Renal cortex interstitium (tissue), 11 donors: ENCODE results near the gene ATP9B. TPM values are rescaled to one million over a fixed set of nuclear protein-coding genes. Genes with fewer than 3 reads are reported as not detected.

ENCODE experiments used
- DNase-seq, 11 donors: peaks; one replicate each; pipeline ENCODE4 v3.0.0-alpha.2; 2013; ENCODE audit warnings: low read depth in 9 of 11, low spot score in 4 of 11; ENCODE audit errors: extremely low read depth in 1 of 11
- polyA plus RNA-seq, 3 donors: library from polyadenylated mRNA; unstranded; fragments of 120-200 nt; gene quantifications; one replicate each; pipeline ENCODE4 v1.2.1, GENCODE V29; 2013; ENCODE audit not compliant: insufficient read length in 3 of 3

ATP9B gene
- polyA plus RNA-seq, 3 donors, result 31.4 to 41.0 (median 38.5) TPM

DNA sequence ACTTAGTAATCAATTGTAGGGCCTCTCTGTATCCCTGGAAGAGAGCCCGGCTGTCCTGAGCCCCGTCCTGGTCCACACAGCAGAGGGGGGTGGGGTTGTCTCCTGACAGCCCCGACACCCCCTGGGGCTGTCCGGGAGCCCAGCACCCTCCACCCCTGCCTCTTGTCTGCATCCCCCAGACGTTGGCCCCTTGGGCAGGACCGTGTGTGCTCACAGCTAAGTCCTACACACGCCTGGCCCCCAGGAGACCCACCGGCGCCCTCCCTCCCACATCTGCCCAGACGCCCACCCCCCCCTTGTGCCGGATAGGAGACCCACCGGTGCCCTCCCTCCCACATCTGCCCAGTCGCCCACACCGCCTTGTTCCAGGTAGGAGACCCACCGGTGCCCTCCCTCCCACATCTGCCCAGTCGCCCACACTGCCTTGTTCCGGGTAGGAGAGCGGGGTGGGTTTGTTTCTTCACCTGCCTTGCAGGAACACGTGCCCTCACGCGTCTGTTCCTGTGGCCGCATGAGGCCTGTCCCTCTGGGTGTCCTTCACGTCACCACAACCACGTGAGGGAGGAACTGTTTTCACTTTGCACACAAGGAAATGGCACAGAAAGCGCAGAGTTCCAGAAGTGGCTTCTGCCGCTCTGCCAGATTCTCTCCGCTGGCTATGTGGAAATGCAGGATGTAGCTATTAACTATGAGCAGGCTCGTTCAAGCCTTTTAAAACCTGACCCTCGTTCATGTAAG is 265.5 kb downstream of the ATP9B start:
- no peak for DNase-seq

DNA sequence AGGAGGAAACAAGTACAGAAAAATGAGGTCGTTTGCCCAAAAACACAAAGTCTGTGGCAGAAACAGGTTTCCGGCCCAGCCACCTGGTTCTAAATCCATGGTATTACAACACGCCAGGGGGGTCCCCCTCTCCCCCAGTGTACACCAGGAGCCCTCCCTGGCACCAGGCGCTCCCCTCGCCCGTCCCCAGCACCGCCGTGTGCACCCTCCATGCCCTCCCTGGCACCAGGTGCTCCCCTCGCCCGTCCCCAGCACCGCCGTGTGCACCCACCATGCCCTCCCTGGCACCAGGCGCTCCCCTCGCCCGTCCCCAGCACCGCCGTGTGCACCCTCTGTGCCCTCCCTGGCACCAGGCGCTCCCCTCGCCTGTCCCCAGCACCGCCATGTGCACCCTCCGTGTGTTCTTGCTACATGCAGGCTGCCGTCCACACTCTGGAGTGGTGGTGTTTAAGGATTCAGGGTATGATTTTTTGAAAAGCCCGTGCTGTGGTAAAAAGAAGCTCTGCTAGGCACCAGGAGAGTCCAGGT is 266.7 kb downstream of the ATP9B start:
- no peak for DNase-seq

DNA sequence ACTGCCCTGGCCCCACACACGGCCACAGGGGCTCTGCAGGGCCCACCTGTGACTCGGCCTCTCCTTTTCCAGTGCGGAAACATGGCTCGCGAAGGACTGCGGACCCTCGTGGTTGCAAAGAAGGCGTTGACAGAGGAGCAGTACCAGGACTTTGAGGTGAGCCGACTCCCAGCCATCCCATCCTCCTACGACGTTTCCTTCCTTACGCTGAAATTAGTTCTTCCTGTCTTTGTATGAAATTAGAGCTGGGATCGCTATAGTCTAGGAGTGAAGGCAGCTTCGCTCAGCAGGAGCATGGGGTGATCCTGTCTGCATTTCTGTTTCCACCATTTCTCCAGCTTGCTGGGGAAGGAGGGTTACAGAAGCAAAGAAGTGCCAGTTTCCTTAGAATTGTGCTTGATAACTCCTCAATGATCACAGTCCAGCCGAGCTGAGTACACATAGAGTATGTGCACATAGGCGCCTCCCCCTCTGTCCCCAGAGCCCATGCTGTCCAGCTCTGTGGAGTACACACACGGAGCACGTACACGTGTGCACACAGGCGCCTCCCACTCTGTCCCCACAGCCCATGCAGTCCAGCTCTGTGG is 267.5 kb downstream of the ATP9B start:
- no peak for DNase-seq

DNA sequence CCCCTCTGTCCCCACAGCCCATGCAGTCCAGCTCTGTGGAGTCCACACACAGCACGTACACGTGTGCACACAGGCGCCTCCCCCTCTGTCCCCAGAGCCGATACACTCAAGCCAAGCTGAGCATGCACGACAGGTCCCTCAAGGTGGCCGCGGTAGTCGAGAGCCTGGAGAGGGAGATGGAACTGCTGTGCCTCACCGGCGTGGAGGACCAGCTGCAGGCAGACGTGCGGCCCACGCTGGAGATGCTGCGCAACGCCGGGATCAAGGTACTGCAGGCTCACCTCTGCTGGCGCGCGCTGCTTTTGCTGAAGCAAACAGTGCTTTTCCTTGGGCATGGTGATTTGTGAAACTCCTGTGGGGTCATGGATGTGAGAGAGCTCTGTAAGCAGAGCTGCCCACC is 268.0 kb downstream of the ATP9B start:
- DNase-seq, result no peak

DNA sequence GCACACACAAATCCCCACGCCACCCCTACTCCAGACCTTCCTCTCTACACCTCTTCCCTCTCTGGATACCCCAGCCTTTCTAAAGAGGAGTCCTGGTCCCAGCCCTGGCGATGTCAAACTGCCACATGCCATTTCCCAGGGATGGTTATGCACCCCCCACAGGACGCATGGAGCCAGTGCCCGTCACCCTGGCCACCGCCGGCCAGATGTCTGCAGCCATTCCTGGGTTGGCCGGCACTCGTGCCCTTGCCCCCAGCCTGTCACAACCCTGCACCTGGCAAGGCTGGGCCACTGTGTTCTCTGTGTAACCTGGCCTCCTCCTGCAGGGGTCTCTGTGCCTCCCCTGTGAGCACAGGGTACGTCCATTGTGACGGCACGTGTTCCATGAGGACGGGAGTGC is 268.4 kb downstream of the ATP9B start:
- DNase-seq, result no peak

DNA sequence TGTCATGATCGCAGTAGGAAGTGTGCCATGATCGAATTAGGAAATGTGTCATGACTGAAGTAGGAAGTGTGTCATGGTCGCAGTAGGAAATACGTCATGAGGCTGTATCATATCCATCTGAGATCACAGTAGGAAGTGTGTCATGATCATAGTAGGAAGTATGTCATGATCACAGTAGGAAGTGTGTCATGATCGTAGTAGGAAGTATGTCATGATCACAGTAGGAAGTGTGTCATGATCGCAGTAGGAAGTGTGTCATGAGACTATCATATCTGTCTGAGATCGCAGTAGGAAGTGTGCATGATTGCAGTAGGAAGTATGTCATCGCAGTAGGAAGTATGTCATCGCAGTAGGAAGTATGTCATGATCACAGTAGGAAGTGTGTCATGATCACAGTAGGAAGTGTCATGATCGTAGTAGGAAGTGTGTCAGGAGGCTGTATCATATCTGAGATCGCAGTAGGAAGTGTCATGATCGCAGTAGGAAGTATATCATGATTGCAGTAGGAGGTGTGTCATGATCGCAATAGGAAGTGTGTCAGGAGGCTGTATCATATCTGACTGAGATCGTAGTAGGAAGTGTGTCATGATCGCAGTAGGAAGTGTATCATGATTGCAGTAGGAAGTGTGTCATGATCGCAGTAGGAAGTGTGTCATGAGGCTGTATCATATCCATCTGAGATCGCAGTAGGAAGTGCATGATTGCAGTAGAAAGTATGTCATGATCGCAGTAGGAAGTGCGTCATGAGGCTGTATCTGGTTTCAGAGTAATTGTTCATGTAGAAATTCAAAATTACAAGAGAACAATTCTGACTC is 270.1 kb downstream of the ATP9B start:
- DNase-seq, result no peak

DNA sequence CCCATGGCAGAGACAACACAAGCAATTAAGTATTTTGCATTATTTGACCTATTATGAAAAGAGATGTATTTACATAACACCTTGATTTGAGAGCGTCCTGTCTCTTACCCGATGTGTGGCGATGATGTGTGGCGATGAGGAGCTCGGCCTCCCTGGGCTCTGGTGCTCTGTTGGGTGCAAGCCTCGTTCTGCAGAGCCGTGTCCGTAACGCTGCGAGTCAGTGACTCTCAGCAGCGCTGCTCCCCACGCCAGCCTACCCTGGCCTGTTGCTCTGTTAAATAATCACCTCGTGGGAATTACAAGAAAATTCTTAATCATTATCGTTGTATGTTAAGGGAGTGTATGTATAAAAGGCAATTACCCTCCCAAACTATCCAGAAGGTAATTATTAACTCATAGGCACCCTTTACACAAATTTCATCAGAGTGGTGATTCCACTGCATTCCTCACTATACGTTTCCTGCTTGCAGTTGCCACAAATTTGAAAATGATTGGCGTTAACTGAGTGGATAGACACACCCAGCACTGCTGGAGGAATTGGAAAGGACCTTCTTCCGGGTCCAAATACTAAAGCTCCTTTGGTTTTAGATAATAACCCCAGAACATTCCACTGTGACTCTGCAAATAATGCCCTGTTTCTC is 274.5 kb downstream of the ATP9B start:
- peak in 5 of 11 donors; percentile 3 to 14 (median 7) for DNase-seq

DNA sequence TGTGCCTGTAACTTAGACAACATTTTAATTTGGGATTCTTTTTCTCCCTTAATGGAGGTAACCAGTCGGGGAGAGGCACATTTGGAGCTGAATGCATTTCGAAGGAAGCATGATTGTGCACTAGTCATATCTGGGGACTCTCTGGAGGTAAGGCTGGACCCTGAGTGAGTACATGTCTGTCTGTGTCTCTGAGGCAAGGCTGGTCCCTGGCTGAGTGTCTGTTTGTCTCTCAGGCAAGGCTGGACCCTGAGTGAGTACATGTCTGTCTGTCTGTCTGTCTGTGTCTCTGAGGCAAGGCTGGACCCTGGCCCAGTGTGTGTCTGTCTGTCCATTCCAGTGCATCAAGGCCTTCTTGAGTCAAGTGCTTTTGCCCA is 275.0 kb downstream of the ATP9B start:
- no peak for DNase-seq

DNA sequence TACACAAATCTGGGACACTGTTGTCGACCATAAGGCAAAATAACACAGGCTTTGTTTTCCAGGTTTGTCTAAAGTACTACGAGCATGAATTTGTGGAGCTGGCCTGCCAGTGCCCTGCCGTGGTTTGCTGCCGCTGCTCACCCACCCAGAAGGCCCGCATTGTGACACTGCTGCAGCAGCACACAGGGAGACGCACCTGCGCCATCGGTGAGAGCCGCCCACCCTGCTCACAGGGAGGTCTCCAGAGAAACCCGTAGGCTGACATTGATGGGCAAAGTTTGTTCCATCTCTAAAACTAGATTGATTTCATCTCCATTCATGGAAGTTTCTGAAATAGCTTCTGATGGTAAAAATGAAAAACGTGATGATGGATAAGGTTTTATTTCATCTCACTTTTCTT is 276.2 kb downstream of the ATP9B start:
- no peak for DNase-seq

DNA sequence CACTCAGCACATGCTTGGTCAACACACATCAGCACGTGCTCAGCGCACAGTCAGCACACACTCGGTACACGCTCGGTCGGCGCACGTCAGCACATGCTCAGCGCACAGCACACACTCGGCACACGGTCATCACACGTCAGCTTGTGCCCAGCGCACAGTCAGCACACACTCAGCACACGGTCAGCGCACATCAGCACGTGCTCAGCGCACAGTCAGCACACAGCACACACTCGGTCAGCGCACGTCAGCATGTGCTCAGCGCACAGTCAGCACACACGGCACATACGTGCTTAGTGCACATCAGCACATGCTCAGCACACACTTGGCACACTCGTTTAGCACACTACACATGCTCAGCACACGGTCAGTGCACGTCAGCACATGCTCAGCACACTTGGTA is 276.8 kb downstream of the ATP9B start:
- no peak for DNase-seq

DNA sequence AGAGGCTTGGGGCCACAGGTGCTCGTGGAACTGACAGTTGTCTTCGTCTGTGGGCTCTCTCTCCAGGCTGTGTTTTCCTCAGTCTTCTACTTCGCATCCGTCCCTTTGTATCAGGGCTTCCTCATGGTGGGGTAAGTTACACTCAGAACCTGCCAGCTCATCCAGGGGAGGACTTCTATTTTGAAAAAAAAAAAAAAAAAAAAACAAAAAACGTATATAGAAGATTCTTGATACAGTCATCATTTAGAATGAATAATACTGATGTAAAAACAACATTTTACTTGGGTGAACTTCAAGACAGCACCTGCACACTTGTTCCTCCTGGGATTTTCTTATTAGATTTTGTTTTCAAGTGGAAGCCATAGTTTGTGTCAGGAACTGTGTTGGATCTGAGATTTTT is 278.9 kb downstream of the ATP9B start:
- DNase-seq, result no peak

DNA sequence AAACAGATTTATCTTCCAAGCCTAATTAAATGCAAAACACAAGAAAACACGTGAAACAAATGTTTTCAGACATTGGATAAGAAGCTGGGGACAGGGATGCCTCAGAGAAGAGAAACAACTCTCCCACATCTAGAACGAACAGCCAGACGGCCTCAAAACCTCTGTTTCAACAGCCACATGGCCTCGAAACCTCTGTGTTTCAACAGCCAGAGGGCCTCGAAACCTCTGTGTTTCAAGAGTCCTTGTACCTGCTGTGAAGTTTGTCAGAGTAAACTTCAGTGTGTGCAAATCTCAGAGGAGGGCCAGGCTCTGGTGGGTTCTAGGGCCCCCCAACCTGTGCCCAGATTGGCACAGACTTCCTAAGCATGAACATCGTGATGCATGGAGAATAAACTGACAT is 283.2 kb downstream of the ATP9B start:
- no peak for DNase-seq

DNA sequence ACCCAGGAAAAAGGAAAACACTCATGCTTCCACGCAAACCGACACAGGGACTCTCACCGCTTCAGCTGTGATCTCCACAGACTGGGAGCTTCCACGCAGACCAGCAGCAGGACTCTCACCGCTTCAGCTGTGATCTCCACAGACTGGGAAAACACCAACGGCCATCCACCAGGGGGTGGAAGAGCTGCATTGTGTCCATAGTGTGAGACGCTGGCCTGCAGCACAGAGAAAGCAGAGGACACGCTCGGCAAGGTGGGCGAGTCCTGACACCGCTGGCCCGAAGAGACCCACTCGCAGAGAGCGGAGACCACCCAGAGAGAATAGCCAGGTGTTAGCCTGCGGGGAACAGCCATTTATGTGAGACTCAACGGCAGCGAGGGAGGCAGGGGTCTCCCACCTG is 284.1 kb downstream of the ATP9B start:
- DNase-seq, result peak in 6 of 11 donors; percentile 2 to 22 (median 11)

DNA sequence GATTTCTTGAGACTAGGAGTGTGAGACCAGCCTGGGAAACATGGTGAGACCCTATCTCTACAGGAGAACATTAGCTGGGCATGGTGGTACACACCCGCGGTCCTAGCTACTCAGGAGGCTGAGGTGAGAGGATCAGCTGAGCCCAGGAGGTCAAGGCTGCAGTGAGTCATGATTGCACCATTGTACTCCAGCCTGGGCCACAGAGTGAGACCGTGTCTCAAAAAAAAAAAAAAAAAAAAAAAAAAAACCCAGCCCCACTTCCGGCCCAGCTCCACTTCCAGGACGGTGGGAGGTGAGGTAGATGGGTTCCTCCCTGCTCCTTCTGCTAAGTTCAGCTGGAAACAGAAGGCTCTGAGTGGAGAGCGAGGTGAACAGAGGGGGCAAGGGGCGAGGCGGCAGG is 285.2 kb downstream of the ATP9B start:
- no peak for DNase-seq

DNA sequence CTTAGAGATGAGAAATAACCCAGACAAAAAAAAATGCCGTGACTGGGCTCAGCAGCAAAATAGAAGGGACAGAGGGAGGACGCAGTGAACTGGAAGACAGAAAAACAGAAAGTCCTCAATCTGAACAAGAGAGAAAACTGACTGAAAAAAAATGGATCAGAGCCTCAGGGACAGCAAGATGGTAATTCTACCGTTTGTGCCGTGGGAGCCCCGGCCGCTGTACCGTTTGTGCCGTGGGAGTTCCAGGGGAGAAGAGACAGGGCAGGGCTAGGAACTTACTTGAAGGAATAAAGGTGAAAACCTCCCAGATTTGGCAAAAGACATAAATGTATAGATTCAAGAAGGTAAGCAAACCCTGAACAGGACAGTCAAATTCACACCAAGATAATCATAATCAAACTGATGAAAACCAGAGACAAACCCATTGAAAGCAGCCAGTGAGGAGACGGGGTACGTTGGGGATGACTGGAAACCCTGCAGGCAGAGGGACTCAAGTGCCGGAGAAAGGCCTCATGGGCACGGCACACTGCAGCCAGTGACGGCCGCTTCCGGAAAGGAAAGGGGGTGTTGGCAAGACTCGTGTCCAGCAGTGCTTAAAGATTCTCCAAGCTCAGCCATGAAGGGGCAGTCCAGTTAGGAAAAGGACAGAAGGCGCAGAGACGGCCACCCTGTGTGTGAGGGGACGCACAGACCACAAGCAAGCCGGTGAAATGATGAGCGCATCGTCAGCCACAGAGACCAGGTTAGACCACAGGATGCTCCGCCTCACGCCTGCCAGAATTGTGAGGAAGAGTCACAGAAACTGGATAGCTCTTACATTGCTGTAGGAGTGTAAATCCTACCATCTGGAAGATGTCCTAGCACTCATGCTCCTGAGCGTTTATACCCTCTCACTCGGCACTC is 286.5 kb downstream of the ATP9B start:
- DNase-seq, result no peak

DNA sequence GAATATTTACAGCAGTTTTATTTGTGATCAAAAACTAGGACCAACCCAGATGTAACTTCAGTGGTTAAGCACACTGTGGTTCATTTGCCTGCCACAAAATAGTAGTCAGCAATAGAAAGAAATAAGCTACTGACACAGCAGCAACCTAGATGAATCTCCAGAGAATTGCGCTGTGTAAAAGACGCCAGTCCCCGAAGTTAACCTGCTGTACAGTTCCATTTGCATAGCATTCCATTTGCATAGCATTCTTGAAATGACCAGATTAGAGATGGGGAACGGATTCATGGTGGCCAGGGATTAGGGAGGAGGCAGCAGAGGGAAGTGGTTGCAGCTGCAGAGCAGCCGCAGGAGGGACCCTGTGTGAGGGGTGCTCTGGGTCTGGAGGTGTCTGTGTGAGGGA is 287.2 kb downstream of the ATP9B start:
- no peak for DNase-seq

DNA sequence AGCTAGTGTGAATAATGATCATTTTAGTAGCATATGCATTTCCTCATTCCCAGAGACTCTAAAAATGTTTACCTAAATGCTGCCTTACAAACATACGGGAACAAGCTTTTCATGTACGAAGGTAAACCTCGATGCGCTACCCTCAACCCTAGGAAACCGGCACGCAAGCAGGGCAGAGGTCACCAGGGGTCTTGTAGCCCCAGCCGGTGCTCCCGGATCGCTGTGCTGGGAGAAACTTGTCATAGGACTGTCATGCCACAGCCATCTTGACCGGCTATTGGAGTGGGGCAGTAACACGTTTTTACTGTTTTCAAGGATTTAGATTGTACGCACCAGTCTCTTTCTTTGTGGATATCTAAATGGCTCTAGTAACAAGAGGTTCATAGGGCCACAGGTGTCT is 291.7 kb downstream of the ATP9B start:
- no peak for DNase-seq

DNA sequence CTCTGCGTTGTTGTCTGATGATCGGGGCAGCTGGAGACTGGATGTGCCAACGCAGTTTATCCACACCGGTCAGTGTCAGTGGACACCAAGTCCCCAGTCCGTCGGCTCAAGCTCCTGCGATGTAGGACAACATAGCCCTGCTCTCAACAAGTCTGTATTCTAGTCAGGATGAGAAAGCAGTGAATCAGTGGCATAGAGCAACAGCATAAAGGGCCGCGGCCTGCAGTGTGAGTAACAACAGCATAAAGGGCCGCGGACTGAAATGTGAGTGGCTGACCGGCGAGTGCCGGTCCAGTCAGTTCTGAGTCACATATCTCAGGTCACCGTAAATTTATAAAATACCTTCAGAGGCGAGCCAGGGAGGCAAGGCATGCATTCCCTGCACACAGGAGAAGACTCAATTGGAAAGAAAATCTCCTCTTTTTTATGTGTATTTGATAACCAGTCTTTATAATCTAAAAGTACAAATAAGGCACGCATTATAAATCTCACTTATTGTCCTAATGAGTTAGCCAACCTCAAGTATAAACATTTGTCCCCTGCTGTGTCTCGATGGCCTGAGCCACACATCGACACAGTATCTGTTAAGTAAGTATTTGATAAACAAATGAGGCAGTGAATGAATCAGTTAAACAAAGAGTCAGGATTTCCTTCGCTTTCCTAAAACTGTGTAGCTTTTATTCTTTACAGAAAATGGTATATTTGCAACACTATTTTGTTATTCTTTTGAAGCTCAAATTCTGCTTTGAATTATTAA is 292.8 kb downstream of the ATP9B start:
- no peak for DNase-seq
